HepG2 (cell line): ENCODE measurements around the gene ZC3H8. TPM values are rescaled to one million over a fixed set of nuclear protein-coding genes. Genes with fewer than 3 reads are reported as not detected.

Source experiments
- CAMTA2 ChIP-seq: sonication (generic); formaldehyde crosslinking; IDR thresholded peaks from 2 replicates; pipeline ENCODE4 v1.4.0; 2020; ENCODE audit warnings: mild to moderate bottlenecking, missing genetic modification reagents, borderline replicate concordance
- CHD2 ChIP-seq: IDR thresholded peaks from 2 replicates; pipeline ENCODE4 v1.6.1; 2011; ENCODE audit warnings: low read depth, low read length, improper control_type of control experiment
- GABPB1 ChIP-seq: IDR thresholded peaks from 2 replicates; pipeline ENCODE4 v1.6.1; 2016; ENCODE audit warnings: mild to moderate bottlenecking, missing genetic modification reagents, moderate library complexity, missing compliant biosample characterization
- GTF2F1 ChIP-seq: fragments of 150-350 bp; IDR thresholded peaks from 2 replicates; pipeline ENCODE4 v1.6.1; 2014; ENCODE audit warnings: low read length
- REL ChIP-seq: sonication (generic); formaldehyde crosslinking; conservative IDR thresholded peaks from 2 replicates; pipeline ENCODE4 v1.8.0; 2022; ENCODE audit warnings: mild to moderate bottlenecking, missing genetic modification reagents, moderate library complexity
- SNRNP70 ChIP-seq: fragments of 200-400 bp; formaldehyde crosslinking; IDR thresholded peaks from 2 replicates; pipeline ENCODE4 v1.6.1; 2017; ENCODE audit warnings: mild to moderate bottlenecking, low read depth, low read length, moderate library complexity
- ZNF788 ChIP-seq: sonication (generic); formaldehyde crosslinking; IDR thresholded peaks from 2 replicates; pipeline ENCODE4 v1.5.0; 2020; ENCODE audit warnings: mild to moderate bottlenecking, missing genetic modification reagents, borderline replicate concordance
- polyA plus RNA-seq, 8 experiments: library from polyadenylated mRNA; depleted of rRNA in 3 of 8; stranded (reverse) in 7 of 8; unstranded in 1 of 8; fragments of >200 nt; fragmentation: Illumina TruSeq in 4 of 8; extraction: Trizol in 4 of 8; gene quantifications; 2 replicates each; pipeline versions ENCODE4 v1.2.1 to v1.2.3, GENCODE V29; 2011 to 2016; ENCODE audit warnings: low read depth in 4 of 8, missing spikeins in 1 of 8, mixed read lengths in 1 of 8; ENCODE audit not compliant: insufficient read depth in 1 of 8
- total RNA-seq, 5 experiments: library from RNA; depleted of rRNA; stranded (reverse); fragments of >200 nt; fragmentation: Illumina TruSeq; extraction: Trizol; gene quantifications; 2 replicates each; pipeline ENCODE4 v1.2.3, GENCODE V29; 2016; ENCODE audit warnings: low read depth in 1 of 5
- TF ChIP-seq, protein P1 (sequence below): sonication (generic); formaldehyde crosslinking; IDR thresholded peaks from 2 replicates; pipeline ENCODE4 v1.5.1; 2020; ENCODE audit warnings: mild to moderate bottlenecking, missing genetic modification reagents, borderline replicate concordance
- TF ChIP-seq, protein P2 (sequence below): sonication (generic); formaldehyde crosslinking; IDR thresholded peaks from 2 replicates; pipeline ENCODE4 v1.4.0; 2020; ENCODE audit warnings: missing genetic modification reagents

The ZC3H8 gene
- total and polyA plus RNA-seq, 2 of the 13 experiments (the other 11 are each of a cell fraction or from before 2014, with no cell fraction given) = 4.5 to 17.0 TPM

DNA sequence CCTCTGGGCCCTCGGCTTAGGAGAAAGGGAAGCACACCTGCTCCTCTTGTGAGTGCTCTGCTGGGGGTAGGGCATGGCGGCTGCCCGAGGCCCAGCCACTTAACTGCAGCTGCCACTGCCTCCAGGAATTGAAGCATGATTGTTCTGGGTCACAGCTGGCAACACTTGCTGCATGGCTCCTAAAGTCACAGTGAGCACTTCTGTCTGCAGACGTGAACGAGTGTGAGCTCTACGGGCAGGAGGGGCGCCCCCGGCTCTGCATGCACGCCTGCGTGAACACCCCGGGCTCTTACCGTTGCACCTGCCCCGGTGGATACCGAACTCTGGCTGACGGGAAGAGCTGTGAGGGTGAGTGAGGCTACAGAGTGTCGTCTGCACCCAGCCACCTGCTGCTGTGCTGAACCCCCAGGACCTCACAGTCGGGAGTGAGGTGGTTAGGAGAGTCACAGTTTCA is 72.2 kb downstream of the ZC3H8 start (continued):
- TF ChIP-seq, protein P1, sequence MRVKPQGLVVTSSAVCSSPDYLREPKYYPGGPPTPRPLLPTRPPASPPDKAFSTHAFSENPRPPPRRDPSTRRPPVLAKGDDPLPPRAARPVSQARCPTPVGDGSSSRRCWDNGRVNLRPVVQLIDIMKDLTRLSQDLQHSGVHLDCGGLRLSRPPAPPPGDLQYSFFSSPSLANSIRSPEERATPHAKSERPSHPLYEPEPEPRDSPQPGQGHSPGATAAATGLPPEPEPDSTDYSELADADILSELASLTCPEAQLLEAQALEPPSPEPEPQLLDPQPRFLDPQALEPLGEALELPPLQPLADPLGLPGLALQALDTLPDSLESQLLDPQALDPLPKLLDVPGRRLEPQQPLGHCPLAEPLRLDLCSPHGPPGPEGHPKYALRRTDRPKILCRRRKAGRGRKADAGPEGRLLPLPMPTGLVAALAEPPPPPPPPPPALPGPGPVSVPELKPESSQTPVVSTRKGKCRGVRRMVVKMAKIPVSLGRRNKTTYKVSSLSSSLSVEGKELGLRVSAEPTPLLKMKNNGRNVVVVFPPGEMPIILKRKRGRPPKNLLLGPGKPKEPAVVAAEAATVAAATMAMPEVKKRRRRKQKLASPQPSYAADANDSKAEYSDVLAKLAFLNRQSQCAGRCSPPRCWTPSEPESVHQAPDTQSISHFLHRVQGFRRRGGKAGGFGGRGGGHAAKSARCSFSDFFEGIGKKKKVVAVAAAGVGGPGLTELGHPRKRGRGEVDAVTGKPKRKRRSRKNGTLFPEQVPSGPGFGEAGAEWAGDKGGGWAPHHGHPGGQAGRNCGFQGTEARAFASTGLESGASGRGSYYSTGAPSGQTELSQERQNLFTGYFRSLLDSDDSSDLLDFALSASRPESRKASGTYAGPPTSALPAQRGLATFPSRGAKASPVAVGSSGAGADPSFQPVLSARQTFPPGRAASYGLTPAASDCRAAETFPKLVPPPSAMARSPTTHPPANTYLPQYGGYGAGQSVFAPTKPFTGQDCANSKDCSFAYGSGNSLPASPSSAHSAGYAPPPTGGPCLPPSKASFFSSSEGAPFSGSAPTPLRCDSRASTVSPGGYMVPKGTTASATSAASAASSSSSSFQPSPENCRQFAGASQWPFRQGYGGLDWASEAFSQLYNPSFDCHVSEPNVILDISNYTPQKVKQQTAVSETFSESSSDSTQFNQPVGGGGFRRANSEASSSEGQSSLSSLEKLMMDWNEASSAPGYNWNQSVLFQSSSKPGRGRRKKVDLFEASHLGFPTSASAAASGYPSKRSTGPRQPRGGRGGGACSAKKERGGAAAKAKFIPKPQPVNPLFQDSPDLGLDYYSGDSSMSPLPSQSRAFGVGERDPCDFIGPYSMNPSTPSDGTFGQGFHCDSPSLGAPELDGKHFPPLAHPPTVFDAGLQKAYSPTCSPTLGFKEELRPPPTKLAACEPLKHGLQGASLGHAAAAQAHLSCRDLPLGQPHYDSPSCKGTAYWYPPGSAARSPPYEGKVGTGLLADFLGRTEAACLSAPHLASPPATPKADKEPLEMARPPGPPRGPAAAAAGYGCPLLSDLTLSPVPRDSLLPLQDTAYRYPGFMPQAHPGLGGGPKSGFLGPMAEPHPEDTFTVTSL (CRISPR knock-in tag) = no peak
- no peak for TF ChIP-seq REL
- no peak for TF ChIP-seq GABPB1 (CRISPR knock-in tag)
- no peak for TF ChIP-seq SNRNP70
- no peak for TF ChIP-seq CHD2
- no peak for TF ChIP-seq ZNF788 (CRISPR knock-in tag)
- TF ChIP-seq, protein P2, sequence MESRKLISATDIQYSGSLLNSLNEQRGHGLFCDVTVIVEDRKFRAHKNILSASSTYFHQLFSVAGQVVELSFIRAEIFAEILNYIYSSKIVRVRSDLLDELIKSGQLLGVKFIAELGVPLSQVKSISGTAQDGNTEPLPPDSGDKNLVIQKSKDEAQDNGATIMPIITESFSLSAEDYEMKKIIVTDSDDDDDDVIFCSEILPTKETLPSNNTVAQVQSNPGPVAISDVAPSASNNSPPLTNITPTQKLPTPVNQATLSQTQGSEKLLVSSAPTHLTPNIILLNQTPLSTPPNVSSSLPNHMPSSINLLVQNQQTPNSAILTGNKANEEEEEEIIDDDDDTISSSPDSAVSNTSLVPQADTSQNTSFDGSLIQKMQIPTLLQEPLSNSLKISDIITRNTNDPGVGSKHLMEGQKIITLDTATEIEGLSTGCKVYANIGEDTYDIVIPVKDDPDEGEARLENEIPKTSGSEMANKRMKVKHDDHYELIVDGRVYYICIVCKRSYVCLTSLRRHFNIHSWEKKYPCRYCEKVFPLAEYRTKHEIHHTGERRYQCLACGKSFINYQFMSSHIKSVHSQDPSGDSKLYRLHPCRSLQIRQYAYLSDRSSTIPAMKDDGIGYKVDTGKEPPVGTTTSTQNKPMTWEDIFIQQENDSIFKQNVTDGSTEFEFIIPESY (CRISPR knock-in tag) = no peak
- no peak for TF ChIP-seq GTF2F1
- no peak for TF ChIP-seq CAMTA2 (CRISPR knock-in tag)
